Psoas muscle (tissue), 8 donors: Measurements from ENCODE around the gene LAMA4. TPM values are rescaled to one million over a fixed set of nuclear protein-coding genes. Genes with fewer than 3 reads are reported as not detected.

Experiments
- ATAC-seq, 4 donors: fragments of 200-7000 bp; cut with Tn5 transposase; one replicate each; pipeline ENCODE4 v1.9.1; 2020; ENCODE audit warnings: moderate library complexity in 3 of 4, mild to moderate bottlenecking in 2 of 4
- DNase-seq, 2 donors: peaks; one replicate each; pipeline ENCODE4 v3.0.0-alpha.2; 2020
- H3K27ac ChIP-seq: fragments of 200-600 bp; one replicate; pipeline ENCODE4 v1.8.0; 2022
- H3K27me3 ChIP-seq, 3 donors: fragments of 200-600 bp in 1 of 3; one replicate each; pipeline versions ENCODE4 v1.6.1 to v1.8.0; 2013 to 2022; ENCODE audit warnings: low read length in 2 of 3, mild to moderate bottlenecking in 2 of 3, moderate library complexity in 1 of 3; ENCODE audit not compliant: insufficient read depth in 3 of 3
- H3K36me3 ChIP-seq, 2 donors: fragments of 200-600 bp in 1 of 2; one replicate each; pipeline versions ENCODE4 v1.6.1 to v1.8.0; 2013 to 2022; ENCODE audit warnings: low read depth in 1 of 2, mild to moderate bottlenecking in 1 of 2, moderate library complexity in 1 of 2; ENCODE audit not compliant: insufficient read depth in 1 of 2
- H3K4me1 ChIP-seq: fragments of 200-600 bp; one replicate; pipeline ENCODE4 v1.8.0; 2022
- H3K4me3 ChIP-seq: fragments of 200-600 bp; one replicate; pipeline ENCODE4 v1.8.0; 2022; ENCODE audit warnings: mild to moderate bottlenecking
- H3K9me3 ChIP-seq: fragments of 200-600 bp; one replicate; pipeline ENCODE4 v1.8.0; 2022
- CTCF ChIP-seq: fragments of 200-600 bp; IDR thresholded peaks from one replicate; pipeline ENCODE4 v1.8.0; 2022; ENCODE audit warnings: antibody characterized with exemption
- WGBS, 3 donors: extraction: QIAGEN DNeasy Blood & Tissue Kit; methylation state at CpG; one replicate each; pipeline versions ENCODE4 v1.1.6 to v1.1.7; 2013; 5-methylcytosine and 5-hydroxymethylcytosine counted together
- intact Hi-C, 2 donors: fragments of 100-400 bp; cut with DNase I; formaldehyde crosslinking; loops; one replicate each; pipeline versions ENCODE4 v1.11.0 to v1.14.2; 2022
- polyA plus RNA-seq, 3 donors: library from polyadenylated mRNA; stranded (reverse); fragments of 200-250 nt; gene quantifications; one replicate each; pipeline ENCODE4 v1.2.3, GENCODE V29; 2013
- total RNA-seq, 4 donors: library from RNA; stranded (reverse); fragmentation: NEBNext Ultra II Directional in 2 of 4; extraction: Animal tissue kit (Norgen Biotek cat#: 25700) in 2 of 4; gene quantifications; one replicate each; pipeline versions ENCODE4 v1.2.1 to v1.2.4, GENCODE V29; 2021 to 2023
- donor health status: healthy with polysubstance abuse.
- donor health status: DM: no; HTN: no; CAD: no; lungs with moderate emphysema.
- donor health status: Bipolar disorder and iron deficiency.
- donor health status: healthy.
- donor health status: DM: yes; HTN: yes; CAD: no.
- donor health status: DM: no; HTN: no; CAD: no.
- donor health status: DM: no; HTN: no; CAD: no.
- donor health status: DM: yes; HTN: yes; CAD: no.

LAMA4 gene
- total and polyA plus RNA-seq, 7 donors = 3.0 to 15.8 (median 5.3) TPM

- 60 to 75% (median 74%) methylated on average over 1 of the region's 1 CpG for WGBS, 3 donors
- ATAC-seq (no peak), DNase-seq (no peak)
- no peaks in the 10 kb centered on the region for H3K27me3 ChIP-seq
- peaks cover 6% of the 10 kb centered on the region for H3K4me1 ChIP-seq
- H3K9me3 ChIP-seq = no peaks in the 10 kb centered on the region
- TF ChIP-seq CTCF = no peak
- intact Hi-C loops = no loop called here
- no peaks in the 10 kb centered on the region for H3K36me3 ChIP-seq
- H3K4me3 ChIP-seq = no peak overlapping the region
- H3K27ac ChIP-seq = no peak overlapping the region
Measured at GRCh38 chr6:112231164-112231563, 23.2 kb downstream of the LAMA4 start.

DNA sequence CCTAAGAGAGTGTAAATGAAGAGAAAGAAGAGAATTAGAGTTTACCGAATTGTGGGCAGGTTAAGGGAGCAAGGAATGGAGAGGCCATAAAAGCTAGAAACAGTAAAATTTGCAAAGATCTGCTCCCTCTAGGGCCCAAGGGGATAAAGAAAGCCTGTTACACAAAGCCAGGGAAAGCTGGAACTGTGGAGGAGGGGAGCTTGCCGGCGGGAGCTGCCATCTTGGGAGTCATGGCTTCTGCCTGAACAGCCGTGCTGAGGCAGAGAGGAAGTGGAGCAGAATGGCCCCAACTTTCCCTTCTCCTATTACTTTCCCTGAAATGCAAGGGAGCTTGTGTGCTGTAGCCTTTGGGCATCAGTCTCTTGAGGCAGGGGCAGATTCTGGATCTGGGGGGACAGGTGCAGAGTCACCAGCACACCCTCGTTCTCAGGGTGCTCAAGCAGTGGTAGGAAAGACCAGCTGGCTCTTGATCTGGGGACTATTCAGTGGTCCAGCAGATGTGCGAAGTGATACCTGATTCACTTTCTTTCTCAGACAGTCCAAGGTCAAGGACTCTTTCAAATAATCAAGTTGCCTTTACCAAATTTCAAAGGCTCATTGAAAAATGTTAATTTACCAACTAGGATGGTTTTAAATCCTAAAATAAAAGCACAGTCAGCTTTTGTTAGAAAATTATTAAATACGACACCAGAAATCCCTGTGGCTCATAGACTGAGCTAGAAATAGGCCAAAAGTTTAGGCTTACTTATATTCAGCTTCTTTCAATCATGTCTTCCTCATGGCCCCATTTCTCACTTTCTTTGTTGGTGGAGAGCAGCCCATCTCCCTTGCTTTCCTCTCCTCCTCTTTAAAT is 25.7 kb downstream of the LAMA4 start:
- 87 to 90% (median 88%) methylated on average over 7 of the region's 7 CpGs for WGBS, 3 donors
- H3K27ac ChIP-seq = peak overlapping the region; percentile 39
- H3K4me3 ChIP-seq = no peak overlapping the region
- ATAC-seq (no peak), DNase-seq (no peak)
- H3K4me1 ChIP-seq = peaks cover 9% of the 10 kb centered on the region
- H3K36me3 ChIP-seq = no peaks in the 10 kb centered on the region
- no peak for TF ChIP-seq CTCF
- intact Hi-C loops = no loop called here
- H3K27me3 ChIP-seq = no peaks in the 10 kb centered on the region
- H3K9me3 ChIP-seq = no peaks in the 10 kb centered on the region

GRCh38 chr6:112227992-112228391 is 26.4 kb downstream of the LAMA4 start:
- Histone ChIP-seq H3K9me3 (no peaks in the 10 kb centered on the region), H3K27ac (peak overlapping the region; percentile 39), H3K27me3 (no peaks in the 10 kb centered on the region), H3K4me3 (no peak overlapping the region), H3K36me3 (no peaks in the 10 kb centered on the region), H3K4me1 (peaks cover 9% of the 10 kb centered on the region)
- intact Hi-C loops = no loop called here
- 60 to 76% (median 61%) methylated on average over 1 of the region's 1 CpG for WGBS, 3 donors
- ATAC-seq = no peak
- no peak for TF ChIP-seq CTCF
- no peak for DNase-seq

DNA sequence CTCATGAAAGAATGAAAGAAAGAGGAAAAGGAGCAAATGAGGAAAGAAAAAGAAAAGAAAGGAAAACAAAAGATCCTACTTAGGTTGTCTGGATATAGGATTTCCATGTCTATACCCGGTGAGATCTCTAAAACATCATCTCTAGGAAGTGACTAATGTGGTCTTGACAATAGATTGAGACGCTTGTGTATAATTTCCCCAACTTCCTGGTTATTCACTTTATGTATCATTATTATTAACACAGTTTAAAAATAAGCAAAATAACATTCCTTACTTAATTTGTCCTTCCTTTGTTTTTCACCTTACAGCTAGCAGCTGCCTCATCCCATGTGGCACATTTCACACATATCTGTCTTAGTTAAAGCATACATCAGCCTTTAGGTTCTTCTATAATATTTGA is 27.0 kb downstream of the LAMA4 start:
- no peaks in the 10 kb centered on the region for H3K9me3 ChIP-seq
- intact Hi-C loops = no loop called here
- no peak overlapping the region for H3K27ac ChIP-seq
- no peak overlapping the region for H3K4me3 ChIP-seq
- DNase-seq = no peak
- H3K27me3 ChIP-seq = no peaks in the 10 kb centered on the region
- no peaks in the 10 kb centered on the region for H3K36me3 ChIP-seq
- no peak for ATAC-seq
- TF ChIP-seq CTCF = no peak
- peaks cover 6% of the 10 kb centered on the region for H3K4me1 ChIP-seq
- 67 to 80% (median 74%) methylated on average over 2 of the region's 2 CpGs for WGBS, 3 donors

GRCh38 chr6:112225691-112226090 is 28.7 kb downstream of the LAMA4 start:
- no peak for ATAC-seq
- intact Hi-C loops = no loop called here
- H3K9me3 ChIP-seq = no peaks in the 10 kb centered on the region
- no peak for TF ChIP-seq CTCF
- 68 to 100% (median 85%) methylated on average over 1 of the region's 1 CpG for WGBS, 3 donors
- peaks cover 3% of the 10 kb centered on the region for H3K4me1 ChIP-seq
- H3K27me3 ChIP-seq = no peaks in the 10 kb centered on the region
- no peak overlapping the region for H3K4me3 ChIP-seq
- no peaks in the 10 kb centered on the region for H3K36me3 ChIP-seq
- no peak overlapping the region for H3K27ac ChIP-seq
- DNase-seq = no peak
